Measurements from ENCODE around the gene BEX5. TPM values are rescaled to one million over a fixed set of nuclear protein-coding genes. Genes with fewer than 3 reads are reported as not detected.

The BEX5 gene
- total and polyA plus RNA-seq, 9 of the 15 experiments (the other 6 are each of a cell fraction or from before 2014, with no cell fraction given) = 0.49 to 3.2 (median 1.6) TPM

DNA sequence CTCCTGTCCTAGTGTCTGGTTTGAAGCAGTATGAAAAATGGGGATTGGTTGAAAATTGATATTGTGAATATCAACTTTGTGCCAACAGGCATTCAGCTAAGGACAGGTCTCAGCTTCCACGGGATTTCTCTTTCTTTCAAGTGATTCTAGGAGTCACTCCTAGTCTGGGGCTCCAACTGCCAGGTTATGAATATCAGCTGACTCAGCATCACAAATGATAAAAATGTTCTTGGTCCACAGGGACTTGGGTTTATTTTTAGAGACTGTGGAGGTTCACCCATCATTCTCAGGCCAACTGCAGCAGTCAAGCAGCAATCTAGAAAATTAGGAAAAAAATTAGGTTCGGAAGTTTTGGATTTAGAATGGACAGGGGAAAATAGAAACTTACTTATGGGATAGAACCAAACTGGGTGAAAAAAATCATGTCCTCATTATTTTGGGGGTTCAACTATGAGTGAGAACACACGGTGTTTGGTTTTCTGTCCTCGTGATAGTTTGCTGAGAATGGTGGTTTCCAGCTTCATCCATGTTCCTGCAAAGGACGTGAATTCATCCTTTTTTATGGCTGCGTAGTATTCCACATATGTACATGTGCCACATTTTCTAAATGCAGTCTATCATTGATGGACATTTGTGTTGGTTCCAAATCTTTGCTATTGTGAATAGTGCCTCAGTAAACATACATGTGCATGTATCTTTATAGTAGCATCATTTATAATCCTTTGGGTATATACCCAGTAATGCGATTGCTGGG, 30.4 kb upstream of the BEX5 start (continued):
- TF ChIP-seq TOE1 (IDR thresholded peaks at IDR 0.05; ENCODE audit: borderline replicate concordance) = no peak
- TF ChIP-seq TOE1 (CRISPR knock-in tag; IDR thresholded peaks at IDR 0.05; ENCODE audit: borderline replicate concordance, low read depth) = no peak
- no peak for TF ChIP-seq PCBP1 (IDR thresholded peaks at IDR 0.05; ENCODE audit: low read depth, low read length, poor library complexity, severe bottlenecking)
- TF ChIP-seq BMI1 (IDR thresholded peaks at IDR 0.05; ENCODE audit: low read length) = no peak
- TF ChIP-seq MAFF (IDR thresholded peaks at IDR 0.05; ENCODE audit: low read length) = peak; percentile 52
- no peak for TF ChIP-seq NFIC (IDR thresholded peaks at IDR 0.05)
- peak; percentile 80 for TF ChIP-seq ZNF146 (CRISPR knock-in tag; IDR thresholded peaks at IDR 0.05; ENCODE audit: unreplicated experiment)
- TF ChIP-seq MEF2D (tag; conservative IDR thresholded peaks at IDR 0.05; ENCODE audit: low read depth) = no peak
- TF ChIP-seq MECOM (CRISPR knock-in tag; IDR thresholded peaks at IDR 0.05) = no peak
- TF ChIP-seq MAFG (tag; conservative IDR thresholded peaks at IDR 0.05) = peak; percentile 53
- TF ChIP-seq, protein P1, sequence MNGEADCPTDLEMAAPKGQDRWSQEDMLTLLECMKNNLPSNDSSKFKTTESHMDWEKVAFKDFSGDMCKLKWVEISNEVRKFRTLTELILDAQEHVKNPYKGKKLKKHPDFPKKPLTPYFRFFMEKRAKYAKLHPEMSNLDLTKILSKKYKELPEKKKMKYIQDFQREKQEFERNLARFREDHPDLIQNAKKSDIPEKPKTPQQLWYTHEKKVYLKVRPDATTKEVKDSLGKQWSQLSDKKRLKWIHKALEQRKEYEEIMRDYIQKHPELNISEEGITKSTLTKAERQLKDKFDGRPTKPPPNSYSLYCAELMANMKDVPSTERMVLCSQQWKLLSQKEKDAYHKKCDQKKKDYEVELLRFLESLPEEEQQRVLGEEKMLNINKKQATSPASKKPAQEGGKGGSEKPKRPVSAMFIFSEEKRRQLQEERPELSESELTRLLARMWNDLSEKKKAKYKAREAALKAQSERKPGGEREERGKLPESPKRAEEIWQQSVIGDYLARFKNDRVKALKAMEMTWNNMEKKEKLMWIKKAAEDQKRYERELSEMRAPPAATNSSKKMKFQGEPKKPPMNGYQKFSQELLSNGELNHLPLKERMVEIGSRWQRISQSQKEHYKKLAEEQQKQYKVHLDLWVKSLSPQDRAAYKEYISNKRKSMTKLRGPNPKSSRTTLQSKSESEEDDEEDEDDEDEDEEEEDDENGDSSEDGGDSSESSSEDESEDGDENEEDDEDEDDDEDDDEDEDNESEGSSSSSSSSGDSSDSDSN (IDR thresholded peaks at IDR 0.05; ENCODE audit: borderline replicate concordance in 1 of 2, low read depth in 2 of 2, low read length in 2 of 2) = no peak
- TF ChIP-seq, protein P2, sequence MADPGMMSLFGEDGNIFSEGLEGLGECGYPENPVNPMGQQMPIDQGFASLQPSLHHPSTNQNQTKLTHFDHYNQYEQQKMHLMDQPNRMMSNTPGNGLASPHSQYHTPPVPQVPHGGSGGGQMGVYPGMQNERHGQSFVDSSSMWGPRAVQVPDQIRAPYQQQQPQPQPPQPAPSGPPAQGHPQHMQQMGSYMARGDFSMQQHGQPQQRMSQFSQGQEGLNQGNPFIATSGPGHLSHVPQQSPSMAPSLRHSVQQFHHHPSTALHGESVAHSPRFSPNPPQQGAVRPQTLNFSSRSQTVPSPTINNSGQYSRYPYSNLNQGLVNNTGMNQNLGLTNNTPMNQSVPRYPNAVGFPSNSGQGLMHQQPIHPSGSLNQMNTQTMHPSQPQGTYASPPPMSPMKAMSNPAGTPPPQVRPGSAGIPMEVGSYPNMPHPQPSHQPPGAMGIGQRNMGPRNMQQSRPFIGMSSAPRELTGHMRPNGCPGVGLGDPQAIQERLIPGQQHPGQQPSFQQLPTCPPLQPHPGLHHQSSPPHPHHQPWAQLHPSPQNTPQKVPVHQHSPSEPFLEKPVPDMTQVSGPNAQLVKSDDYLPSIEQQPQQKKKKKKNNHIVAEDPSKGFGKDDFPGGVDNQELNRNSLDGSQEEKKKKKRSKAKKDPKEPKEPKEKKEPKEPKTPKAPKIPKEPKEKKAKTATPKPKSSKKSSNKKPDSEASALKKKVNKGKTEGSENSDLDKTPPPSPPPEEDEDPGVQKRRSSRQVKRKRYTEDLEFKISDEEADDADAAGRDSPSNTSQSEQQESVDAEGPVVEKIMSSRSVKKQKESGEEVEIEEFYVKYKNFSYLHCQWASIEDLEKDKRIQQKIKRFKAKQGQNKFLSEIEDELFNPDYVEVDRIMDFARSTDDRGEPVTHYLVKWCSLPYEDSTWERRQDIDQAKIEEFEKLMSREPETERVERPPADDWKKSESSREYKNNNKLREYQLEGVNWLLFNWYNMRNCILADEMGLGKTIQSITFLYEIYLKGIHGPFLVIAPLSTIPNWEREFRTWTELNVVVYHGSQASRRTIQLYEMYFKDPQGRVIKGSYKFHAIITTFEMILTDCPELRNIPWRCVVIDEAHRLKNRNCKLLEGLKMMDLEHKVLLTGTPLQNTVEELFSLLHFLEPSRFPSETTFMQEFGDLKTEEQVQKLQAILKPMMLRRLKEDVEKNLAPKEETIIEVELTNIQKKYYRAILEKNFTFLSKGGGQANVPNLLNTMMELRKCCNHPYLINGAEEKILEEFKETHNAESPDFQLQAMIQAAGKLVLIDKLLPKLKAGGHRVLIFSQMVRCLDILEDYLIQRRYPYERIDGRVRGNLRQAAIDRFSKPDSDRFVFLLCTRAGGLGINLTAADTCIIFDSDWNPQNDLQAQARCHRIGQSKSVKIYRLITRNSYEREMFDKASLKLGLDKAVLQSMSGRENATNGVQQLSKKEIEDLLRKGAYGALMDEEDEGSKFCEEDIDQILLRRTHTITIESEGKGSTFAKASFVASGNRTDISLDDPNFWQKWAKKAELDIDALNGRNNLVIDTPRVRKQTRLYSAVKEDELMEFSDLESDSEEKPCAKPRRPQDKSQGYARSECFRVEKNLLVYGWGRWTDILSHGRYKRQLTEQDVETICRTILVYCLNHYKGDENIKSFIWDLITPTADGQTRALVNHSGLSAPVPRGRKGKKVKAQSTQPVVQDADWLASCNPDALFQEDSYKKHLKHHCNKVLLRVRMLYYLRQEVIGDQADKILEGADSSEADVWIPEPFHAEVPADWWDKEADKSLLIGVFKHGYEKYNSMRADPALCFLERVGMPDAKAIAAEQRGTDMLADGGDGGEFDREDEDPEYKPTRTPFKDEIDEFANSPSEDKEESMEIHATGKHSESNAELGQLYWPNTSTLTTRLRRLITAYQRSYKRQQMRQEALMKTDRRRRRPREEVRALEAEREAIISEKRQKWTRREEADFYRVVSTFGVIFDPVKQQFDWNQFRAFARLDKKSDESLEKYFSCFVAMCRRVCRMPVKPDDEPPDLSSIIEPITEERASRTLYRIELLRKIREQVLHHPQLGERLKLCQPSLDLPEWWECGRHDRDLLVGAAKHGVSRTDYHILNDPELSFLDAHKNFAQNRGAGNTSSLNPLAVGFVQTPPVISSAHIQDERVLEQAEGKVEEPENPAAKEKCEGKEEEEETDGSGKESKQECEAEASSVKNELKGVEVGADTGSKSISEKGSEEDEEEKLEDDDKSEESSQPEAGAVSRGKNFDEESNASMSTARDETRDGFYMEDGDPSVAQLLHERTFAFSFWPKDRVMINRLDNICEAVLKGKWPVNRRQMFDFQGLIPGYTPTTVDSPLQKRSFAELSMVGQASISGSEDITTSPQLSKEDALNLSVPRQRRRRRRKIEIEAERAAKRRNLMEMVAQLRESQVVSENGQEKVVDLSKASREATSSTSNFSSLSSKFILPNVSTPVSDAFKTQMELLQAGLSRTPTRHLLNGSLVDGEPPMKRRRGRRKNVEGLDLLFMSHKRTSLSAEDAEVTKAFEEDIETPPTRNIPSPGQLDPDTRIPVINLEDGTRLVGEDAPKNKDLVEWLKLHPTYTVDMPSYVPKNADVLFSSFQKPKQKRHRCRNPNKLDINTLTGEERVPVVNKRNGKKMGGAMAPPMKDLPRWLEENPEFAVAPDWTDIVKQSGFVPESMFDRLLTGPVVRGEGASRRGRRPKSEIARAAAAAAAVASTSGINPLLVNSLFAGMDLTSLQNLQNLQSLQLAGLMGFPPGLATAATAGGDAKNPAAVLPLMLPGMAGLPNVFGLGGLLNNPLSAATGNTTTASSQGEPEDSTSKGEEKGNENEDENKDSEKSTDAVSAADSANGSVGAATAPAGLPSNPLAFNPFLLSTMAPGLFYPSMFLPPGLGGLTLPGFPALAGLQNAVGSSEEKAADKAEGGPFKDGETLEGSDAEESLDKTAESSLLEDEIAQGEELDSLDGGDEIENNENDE (IDR thresholded peaks at IDR 0.05; ENCODE audit: low read depth, low read length) = no peak
- TF ChIP-seq ZNF212 (CRISPR knock-in tag; IDR thresholded peaks at IDR 0.05) = no peak
- no peak for TF ChIP-seq FOSL1 (tag; conservative IDR thresholded peaks at IDR 0.05)
- no peak for TF ChIP-seq GATA2 (CRISPR knock-in tag; IDR thresholded peaks at IDR 0.05)

Data from K562 (cell line).